ENCODE results near the gene SNED1.
A peak's percentile ranks its signal among the peaks of the same experiment; 100 is the strongest.
"Not testable (repeated sequence)": the region's sequence is repeated elsewhere in the genome, so short reads cannot be mapped to it uniquely, and the experiment has no call there.

SNED1 gene

DNA sequence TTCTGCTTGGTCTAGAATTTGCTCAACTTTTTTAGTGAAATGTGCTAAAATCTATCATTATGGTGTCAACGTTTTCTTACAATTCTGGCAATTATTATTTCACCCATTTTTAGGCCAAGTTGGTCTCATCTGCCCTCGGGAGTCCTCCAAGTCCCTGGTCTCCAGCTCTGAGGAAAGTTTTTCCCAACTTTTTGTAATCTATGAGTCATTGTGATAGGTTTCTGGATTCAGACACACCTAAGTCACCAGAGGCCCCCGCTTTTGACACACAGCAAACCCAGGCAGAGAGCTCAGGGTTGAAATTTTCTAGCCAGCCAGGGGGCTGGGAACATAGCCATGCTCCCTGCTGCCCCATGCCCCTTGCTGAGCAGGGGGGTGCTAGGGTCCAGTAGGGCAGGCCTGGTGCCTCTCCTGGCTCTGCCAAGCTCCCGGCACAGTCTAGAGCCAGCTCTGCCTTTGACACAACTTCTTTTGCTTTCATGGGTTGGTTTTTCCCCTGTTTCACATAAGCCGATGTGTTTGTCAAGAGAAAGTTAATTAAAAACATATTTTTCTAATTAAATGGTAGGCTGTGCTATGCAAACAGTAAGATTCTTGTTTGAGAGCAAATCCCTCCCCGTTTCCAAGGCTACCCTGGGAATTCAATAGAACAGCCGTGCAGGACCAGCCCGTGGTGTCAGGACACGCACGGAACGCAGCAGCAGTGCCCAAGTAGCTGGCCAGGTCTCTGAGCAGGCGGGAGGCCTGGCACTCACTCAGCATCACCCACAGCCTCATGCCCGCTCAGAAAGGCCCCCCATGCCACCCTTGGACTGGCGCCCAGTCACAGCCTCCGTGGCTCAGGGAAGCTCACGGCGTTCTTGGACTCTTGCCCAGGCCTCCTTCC is 25.5 kb upstream of the SNED1 start:
- no peak for DNase-seq

DNA sequence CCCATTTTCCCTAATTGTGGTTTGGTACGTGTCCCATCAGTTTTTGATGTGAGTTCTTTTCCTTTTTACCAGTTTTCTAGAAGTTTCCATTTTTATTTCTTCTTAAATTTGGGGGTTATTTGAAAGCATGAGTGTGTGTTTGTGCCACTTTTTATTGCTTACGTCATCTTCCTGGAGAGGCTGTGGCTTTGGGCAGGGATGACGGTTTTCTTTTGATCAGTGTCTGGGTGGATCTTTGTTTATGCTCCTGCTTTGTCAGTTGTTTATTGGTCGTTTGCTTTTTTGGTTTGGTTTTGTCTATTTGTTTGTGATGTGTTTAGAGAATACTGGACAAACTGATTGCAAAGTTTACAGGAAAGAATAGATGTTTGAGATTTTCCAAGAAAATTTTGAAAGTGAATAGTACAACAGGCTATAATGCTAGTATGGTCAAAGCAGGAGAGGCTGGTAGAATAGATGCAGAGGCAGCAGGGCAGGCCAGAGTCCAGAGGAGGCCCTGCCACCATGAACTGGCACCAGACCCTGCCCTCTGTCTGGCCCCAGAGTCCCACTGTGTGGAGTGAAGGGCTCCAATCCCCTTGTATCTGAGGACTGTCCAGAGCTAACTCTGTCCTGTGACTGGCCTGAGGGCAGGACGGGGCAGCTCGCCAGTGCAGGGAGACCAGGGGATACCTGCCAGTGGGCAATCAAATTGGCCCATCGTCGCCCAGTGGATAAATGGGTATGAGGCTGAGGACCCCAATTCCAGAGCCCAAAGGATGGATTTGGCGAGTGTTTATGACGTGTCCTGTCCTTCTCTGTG is 23.4 kb upstream of the SNED1 start:
- peak; percentile 57 for DNase-seq

DNA sequence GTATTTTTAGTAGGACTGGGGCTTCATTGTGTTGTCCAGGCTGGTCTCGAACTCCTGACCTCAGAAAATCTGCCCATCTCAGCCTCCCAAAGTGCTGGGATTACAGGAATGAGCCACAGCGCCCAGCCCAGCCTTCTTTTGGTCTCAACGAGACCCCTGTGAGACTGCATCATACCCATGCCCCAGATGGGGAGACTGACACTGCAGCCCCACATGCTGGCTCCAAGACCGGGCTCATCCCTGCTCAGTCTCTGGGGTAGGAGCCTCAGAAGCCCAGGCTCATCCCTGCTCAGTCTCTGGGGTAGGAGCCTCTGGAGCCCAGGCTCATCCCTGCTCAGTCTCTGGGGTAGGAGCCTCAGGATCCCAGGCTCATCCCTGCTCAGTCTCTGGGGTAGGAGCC is 22.5 kb upstream of the SNED1 start:
- not testable (repeated sequence) for DNase-seq

DNA sequence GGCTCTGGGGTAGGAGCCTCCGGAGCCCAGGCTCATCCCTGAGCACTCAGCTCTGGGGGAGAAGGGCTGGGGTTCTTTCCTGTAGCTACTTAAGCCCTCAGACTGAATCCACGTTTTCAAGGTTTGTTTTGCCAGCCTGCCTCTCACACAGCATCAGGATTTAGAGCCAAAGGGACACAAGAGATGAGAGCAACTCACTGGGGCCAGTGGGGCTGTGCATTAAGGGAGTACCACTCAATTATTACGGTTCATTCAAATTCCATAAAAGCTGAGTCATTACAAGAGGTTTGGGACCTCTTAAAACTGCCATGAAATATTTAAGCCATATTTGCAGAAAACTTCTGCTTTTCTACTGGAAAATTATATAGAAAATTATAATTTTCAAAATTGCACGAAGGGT is 17.1 kb upstream of the SNED1 start:
- DNase-seq = no peak

DNA sequence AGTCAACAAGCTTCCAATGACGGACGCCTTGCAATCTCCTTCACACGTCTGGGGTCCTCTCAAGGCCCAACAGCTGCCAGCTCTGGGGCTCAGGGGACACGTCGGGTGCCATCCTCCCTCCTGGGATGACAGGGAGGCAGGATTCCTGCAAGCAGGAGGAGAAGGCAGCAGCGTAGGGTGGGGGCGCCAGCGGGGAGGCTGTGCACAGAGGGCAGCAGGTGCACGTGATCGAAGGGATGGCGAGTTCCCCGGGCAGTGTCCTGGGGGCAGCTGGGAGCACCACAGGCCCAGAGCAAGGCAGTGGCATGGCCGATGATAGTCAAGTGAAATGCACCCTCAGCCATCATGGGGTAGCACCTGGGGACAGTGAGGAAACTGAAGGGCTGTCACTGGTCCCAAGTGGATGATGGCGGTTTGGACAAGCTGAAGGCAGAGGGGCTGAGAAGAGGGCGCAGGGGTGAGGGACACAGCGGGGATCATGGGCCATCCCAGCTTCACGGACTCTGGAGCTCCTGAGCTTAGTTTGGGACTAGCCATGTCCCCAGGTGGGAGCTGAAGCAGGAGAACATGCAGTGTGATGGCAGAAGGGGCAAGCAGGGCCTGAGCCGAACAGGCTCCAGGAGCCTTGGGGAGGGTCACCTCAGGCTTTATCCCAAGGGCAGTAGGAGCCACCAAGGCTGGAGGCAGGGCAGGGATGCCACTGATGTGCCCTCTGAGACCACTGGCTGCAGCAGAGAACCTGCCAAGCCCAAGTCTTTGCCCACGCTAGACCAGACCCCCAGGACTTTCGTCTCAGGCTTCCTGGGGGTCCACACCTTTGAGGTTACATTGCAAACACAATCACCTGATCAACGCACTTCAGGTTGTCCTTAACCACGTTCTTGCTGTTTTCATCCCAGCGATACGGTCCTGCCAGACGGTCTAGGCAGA is 16.3 kb upstream of the SNED1 start:
- no peak for DNase-seq

DNA sequence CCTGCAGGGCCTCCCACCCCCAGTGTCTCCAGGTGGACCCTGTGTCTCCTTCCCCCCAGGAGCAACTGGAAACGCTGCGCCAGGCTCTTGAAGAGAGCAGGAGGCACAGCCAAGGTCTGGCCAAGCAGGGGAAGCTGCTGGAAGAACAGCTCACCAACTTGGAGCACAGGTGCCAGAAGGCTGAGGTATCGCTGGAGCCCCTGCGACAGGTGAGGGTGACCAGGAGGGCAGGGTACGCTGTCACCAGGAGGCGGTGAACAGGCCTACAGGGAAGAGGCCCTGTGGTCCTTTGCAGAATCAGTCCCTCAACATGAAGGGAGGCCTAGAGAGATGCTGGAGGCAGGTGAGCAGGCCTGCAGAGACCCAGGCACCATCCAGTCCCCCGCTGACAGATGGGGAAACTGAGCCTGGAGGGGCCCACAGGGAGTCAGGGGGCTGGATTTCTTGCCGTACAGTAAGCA is 15.6 kb upstream of the SNED1 start:
- DNase-seq = no peak

DNA sequence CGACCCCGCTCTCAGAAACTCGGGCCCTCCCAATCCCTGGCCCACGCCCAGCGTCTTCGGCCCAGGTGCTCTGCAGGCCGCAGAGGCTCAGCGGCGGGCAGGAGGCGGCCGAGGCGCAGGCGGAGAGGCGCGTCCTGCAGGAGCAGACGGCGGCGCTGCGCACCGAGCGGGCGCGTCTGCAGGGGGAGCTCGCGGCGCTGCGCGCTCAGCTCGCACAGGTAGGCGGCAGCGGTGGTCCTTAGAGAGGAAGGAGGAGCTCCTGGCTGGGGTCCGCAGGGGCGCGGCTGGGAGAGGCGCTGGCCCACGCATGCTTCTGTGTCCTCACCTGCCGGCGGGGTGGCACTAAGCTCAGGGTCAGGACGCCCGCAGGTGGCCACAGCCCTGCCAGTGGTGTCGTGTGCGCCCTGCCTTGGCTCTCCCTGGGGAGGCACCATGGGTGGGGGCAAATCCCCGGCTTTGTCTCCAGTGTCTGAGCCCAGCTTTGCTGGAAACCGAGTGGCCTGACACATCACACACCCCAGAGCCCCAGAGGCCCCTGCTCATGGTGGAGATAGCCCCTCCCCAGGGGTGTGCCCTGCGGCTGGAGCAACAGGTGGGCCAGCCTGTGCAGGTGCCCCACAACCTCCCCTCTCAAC is 14.9 kb upstream of the SNED1 start:
- DNase-seq = peak; percentile 25

DNA sequence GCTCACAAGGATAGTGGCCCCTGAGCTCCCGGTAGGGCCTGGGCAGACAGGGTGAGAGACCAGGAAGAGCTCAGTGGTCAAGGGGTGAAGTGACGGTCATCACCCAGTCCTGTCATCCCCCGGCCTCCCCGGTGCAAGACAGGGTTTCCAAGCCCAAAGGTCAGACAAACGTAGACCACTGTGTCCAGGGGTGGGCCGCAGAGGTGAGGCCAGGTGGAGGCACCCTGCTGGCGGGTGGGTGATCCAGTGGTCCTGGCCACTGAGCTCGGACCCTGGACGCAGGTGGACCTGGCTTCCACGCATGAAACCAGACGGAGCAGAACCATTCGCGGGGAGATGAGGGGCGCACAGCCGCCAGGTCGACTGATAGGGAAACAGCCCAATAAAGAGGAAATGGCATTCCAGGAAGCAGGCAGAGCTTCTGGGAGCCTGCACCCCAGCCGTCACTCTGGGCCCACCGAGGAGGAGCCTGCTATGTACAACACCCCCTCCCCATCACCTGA is 14.4 kb upstream of the SNED1 start:
- DNase-seq = no peak

DNA sequence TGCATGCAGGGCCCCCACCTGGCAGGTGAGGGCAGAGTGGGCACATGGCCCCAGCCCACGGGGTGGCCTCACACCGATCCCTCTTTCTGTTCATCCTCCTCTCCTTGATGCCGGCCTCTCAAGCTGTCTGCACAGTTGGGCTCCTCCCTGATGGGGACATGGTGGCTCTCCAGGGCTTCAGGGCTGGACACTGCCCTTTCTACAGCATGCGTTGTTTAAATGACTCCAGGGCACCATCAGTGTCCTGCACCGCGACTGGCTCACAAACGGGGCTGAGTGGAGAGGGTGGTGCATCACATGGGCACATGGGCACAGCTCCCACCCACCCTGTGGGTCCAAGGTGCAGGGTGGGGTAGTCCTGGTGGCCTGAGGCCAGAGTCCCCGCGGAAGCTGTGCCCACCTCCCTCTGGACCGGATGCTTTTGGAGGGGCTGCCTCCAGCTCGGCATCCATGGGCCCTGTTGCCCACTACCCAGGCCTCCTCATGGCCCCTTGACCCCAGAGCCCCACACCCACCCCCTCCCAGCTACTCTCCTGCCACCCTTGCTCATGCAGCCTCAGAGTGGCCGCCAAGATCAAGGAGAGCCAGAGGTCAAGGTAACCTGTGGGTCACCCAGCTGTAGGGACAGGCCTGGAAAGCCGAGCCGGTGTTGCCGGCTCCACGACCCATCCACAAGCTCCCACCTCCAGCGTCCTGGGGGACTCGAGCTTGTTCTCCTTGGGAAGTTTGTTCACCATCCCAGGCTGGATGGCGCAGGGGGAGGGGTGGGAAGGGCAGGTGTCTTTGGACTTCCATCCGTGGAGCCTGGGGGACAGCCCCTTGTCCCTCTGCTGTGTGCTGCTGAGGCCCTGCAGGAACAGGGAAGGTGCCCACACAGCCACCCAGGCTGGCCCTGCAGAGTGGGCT is 12.3 kb upstream of the SNED1 start:
- no peak for DNase-seq

DNA sequence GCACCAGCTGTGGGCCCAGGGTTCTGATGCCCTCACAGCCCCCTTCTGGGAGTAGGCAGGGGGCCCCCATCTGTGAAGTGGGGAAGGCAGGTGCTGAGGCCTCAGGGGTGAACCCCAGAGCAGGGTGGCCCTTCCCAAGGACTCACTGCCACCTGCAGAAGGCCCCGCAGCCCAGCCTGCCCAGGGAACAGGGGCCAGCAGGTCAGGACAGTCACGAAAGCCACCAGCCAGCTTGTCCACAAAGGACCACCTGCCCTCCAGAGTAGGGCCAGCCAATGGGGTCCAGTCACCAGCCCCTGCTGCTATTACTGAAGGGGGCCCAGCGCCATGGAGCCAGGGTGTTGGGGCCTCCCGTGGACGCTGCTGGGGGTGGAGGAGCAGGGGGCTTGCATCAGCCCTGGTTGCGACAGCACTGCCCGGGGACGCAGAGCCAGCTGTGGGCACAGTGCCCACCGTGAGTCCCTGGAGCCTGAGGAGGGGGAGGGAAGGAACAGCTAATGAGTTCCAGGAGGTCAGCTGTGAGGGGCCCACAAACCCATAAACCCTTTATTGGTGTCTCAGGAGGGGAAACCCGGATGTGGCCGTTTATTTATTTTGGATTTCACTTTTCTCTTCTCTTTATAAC is 11.5 kb upstream of the SNED1 start:
- DNase-seq = no peak

DNA sequence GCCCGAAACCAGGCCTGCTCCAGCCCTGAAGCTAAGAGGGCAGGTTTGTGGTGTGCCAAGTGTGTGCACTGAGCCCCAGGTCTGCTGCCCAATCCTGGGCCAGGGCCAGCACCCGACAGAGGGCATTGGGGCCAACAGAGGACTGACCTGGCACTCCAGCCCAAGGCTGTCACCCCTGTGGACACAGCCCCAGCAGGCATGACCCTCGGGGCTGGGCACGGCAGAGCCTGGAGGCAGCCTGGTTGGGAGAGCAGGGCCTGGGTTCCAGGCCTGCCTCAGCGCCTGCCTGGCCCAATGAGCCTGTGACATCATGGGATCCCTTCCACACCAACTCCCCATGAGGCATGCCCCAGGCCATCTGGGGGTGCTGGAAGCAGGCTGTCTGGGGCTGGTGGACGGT is 10.8 kb upstream of the SNED1 start:
- no peak for DNase-seq

DNA sequence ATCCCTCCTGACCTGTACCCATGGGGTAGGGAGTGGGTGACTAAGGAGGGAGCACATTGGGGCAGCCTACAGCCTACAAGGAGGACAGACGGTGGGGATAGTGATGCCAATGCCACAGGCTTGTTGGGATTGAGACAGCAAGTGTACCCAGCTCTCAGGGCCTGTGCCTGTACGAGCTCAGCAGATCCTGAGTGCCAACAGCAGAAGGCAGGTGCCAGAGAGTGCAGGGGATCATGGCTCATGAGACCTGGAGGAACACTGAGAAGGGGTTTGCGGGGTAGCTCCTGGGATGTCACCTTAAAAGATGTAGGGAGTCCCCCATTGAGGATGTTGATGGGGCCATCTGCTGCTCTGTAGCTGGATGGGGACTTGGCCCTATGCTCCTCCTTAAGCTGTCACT is 10.3 kb upstream of the SNED1 start:
- no peak for DNase-seq

DNA sequence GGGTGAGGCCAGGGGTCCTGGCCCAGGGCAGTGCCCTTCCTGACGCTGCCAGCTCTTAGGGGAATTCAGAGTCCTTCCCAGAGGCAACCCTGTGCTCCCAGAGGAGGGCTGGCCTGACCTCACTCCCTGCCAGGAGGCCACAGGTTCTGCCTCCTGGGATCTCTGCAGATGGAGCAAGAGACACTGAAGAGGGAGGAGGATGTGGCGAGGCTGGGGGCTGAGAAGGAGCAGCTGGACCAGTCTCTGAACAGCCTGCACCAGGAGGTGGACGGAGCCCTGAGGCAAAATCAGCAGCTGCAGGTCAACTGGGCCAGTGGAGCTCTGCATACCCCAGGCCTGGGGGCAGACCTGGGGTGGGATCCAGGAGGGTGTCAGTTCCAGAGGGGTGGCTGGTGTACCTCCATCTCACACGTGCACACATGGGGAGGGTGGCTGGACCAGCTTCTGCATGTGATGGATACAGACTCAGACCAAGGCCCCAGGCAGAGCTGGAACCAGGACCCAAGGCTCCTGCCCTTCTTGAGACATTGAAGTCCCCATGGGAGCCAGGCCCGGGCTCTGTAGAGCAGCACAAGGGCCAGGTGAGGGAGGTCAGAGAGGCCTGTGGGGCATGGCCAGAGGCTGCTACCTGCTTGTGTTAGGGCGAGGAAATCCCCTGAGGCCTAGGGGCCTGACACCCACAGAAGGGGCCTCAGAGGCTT is 9.7 kb upstream of the SNED1 start:
- DNase-seq = no peak

DNA sequence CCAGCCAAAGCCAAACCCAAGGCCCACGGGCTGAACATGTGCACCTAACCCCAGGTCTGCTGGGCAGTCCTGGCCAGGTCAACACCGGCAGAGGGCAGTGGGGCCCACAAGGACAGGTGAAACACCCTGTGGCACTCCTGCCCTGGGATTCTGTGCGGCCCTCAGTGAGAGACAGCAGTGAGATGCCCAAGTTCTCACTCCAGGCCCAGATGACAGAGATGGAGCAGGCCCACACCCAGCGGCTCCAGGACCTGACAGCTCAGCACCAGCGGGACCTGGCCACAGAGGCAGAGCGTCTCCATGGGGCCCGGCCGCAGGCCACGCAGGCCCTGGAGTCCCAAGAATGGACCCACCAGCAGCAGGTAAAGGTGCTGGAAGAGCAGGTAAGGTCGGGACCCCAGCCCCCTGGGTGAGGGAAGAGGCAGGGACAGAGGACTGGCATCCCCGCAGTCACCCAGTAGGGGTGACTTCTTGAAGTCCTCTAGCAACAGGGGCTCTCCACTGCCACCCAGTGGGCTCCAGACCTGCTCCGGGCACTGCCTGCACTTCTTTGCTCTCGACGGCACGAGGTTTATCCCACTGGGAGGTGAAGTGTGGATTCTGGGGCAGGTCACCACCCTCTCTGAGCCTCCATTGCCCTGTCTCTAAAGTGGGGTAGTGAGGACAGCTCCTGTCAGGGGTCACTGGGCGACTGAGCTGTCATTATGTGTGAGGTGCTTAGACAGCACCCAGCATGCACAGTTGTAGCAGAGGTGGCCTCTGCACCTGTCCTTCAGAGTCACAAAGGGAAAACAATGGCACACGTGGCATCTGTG is 8.8 kb upstream of the SNED1 start:
- no peak for DNase-seq

DNA sequence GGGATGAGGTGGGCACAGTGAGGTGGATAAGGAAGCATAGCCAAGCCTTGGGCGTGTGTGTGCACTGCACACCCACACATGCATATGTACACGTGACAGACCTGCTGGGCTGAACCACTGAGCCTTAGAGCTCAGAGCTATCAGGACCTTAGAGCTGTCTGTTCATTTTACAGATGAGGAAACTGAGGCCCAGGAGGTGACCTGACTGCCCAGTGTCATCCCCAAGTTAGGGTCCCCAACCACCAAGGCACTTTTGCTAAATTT is 8.2 kb upstream of the SNED1 start:
- DNase-seq = no peak

DNA sequence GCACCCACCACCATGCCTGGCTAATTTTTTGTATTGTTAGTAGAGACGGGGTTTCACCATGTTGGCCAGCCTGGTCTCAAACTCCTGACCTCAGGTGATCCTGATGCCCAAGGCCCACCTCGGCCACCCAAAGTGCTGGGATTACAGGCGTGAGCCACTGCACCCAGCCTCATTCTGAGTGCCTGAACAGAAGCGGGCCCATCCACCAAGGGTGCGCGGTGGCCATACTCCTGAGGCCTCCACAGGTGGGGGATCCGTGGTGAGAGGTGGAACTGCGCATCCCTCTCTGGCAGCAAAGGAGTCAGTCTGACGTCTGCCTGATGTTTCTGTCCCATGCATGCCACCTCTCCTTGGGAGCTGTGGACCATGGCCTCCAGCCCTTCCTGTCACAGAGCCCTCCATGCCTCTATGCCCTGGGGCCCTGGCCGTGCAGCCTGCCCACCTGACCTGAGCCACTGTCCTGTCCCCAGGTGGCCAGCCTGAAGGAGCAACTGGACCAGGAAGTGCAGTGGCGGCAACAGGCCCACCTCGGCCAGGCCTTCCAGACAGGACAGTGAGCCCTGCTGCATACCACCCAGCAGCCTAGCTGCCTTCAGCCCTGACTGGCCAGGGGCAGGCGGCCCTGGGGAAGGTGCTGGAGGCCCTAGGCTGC is 7.6 kb upstream of the SNED1 start:
- DNase-seq = no peak

DNA sequence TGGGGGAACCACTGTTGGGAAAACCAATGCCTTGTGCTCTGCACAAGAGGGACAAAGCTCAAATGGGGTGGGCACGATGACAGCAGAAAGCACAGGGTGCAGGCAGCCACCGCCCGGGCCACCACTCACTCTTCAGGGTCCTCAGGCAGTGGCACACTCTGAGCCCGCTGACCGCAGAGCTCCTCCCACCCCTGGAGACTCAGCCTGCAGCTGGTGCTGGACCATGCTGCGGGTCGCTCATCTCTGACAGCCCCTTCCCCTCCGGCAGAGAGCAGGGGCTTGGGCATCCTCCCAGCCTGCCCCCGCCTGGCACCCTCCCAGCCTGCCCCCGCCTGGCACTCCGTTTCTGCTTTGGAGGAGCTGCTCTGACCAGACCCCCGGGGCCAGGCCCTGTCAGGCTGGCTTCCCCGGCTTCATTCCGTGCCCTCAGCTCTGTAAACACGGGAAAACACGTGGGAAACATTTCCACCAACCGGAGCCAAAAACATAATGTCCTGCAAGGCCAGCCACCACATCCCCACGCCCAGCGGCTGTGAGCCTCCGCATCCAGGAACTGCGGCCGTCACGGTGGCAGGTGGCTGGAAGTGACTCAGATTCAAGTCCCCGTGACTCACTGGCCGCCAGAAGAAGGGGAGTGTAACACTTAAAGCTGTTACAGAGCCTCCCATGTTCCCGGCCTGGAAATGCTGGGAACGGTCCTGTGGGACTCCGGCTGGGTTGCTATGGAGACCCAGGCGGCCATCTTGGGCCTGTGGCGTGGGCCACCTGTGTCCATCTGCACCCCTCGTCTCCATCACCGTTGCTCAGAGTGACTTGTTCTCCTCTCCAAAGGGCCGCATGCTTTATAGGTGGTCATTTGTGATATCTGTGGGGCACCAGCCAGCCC is 6.8 kb upstream of the SNED1 start:
- no peak for DNase-seq
